Gastroesophageal sphincter (tissue), 3 donors: Measurements from ENCODE around the gene SPTLC1.

Experiments
- POLR2A ChIP-seq, 2 donors: fragments of 450-650 bp; IDR thresholded peaks; one replicate each; pipeline ENCODE4 v1.6.1; 2017; ENCODE audit warnings: antibody characterized with exemption in 2 of 2, mild to moderate bottlenecking in 2 of 2, moderate library complexity in 1 of 2
- POLR2AphosphoS5 ChIP-seq: sonication (generic); formaldehyde crosslinking; IDR thresholded peaks from one replicate; pipeline ENCODE4 v1.6.1; 2017; ENCODE audit warnings: antibody characterized with exemption
- TF ChIP-seq, protein P1 (sequence below), 4 experiments: fragments of 200-600 bp in 2 of 4; fragments of 450-650 bp in 2 of 4; sonication (generic) in 1 of 4; IDR thresholded peaks; one replicate each; pipeline ENCODE4 v1.5.1; 2017 to 2019; ENCODE audit warnings: antibody characterized with exemption in 4 of 4, mild to moderate bottlenecking in 2 of 4, moderate library complexity in 2 of 4

- TF ChIP-seq, protein P1, sequence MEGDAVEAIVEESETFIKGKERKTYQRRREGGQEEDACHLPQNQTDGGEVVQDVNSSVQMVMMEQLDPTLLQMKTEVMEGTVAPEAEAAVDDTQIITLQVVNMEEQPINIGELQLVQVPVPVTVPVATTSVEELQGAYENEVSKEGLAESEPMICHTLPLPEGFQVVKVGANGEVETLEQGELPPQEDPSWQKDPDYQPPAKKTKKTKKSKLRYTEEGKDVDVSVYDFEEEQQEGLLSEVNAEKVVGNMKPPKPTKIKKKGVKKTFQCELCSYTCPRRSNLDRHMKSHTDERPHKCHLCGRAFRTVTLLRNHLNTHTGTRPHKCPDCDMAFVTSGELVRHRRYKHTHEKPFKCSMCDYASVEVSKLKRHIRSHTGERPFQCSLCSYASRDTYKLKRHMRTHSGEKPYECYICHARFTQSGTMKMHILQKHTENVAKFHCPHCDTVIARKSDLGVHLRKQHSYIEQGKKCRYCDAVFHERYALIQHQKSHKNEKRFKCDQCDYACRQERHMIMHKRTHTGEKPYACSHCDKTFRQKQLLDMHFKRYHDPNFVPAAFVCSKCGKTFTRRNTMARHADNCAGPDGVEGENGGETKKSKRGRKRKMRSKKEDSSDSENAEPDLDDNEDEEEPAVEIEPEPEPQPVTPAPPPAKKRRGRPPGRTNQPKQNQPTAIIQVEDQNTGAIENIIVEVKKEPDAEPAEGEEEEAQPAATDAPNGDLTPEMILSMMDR (IDR thresholded peaks at IDR 0.05): no peak
- TF ChIP-seq POLR2AphosphoS5 (no peak), POLR2A (IDR thresholded peaks at IDR 0.05) (no peak)
These were observed 104.3 kb downstream of the SPTLC1 start for GRCh38 chr9:92010705-92011536.
